Prostate gland (tissue), 1 donor: Measurements from ENCODE around the gene FCN1.

Source experiments
- POLR2A ChIP-seq: fragments of 450-650 bp; IDR thresholded peaks from one replicate; pipeline ENCODE4 v1.6.1; 2016; ENCODE audit warnings: antibody characterized with exemption, mild to moderate bottlenecking
- POLR2AphosphoS5 ChIP-seq: sonication (generic); formaldehyde crosslinking; IDR thresholded peaks from one replicate; pipeline ENCODE4 v1.6.1; 2017; ENCODE audit warnings: antibody characterized with exemption

GRCh38 chr9:134868751-134869553, 48.8 kb downstream of the FCN1 start:
- TF ChIP-seq POLR2A (no peak), POLR2AphosphoS5 (no peak)
